Osteocyte (in vitro differentiated cells): ENCODE results near the gene SLC4A8. TPM values are rescaled to one million over a fixed set of nuclear protein-coding genes. Genes with fewer than 3 reads are reported as not detected.
A peak's percentile ranks its signal among the peaks of the same experiment; 100 is the strongest.

ENCODE experiments used
- DNase-seq: peaks from one replicate; pipeline ENCODE4 v3.0.0; 2021; ENCODE audit warnings: mixed read lengths; ENCODE audit not compliant: unreplicated experiment; ENCODE audit errors: extremely low spot score
- H3K27ac Mint-ChIP-seq: one replicate; pipeline ENCODE4 v1.8.0; 2021; ENCODE audit warnings: mild to moderate bottlenecking, mixed read lengths; ENCODE audit not compliant: unreplicated experiment
- H3K27me3 Mint-ChIP-seq: one replicate; pipeline ENCODE4 v1.8.0; 2021; ENCODE audit warnings: mixed read lengths; ENCODE audit not compliant: unreplicated experiment
- H3K36me3 Mint-ChIP-seq: one replicate; pipeline ENCODE4 v1.8.0; 2021; ENCODE audit warnings: mixed read lengths; ENCODE audit not compliant: unreplicated experiment
- H3K4me1 Mint-ChIP-seq: one replicate; pipeline ENCODE4 v1.8.0; 2021; ENCODE audit warnings: mixed read lengths; ENCODE audit not compliant: unreplicated experiment
- H3K4me3 Mint-ChIP-seq: one replicate; pipeline ENCODE4 v1.8.0; 2021; ENCODE audit warnings: mild to moderate bottlenecking, moderate library complexity, mixed read lengths; ENCODE audit not compliant: unreplicated experiment
- H3K9me3 Mint-ChIP-seq: one replicate; pipeline ENCODE4 v1.8.0; 2021; ENCODE audit warnings: mixed read lengths; ENCODE audit not compliant: unreplicated experiment
- long read RNA-seq: library from polyadenylated mRNA; unstranded; transcript quantifications from one replicate; pipeline ENCODE4 v2.0.0, GENCODE V29; 2021
- total RNA-seq: library from RNA; stranded (reverse); gene quantifications from 2 replicates; pipeline ENCODE4 v1.2.1, GENCODE V29; 2021
- TF ChIP-seq, protein P1 (sequence below): fragments of 200-600 bp; sonication (generic); IDR thresholded peaks from 2 replicates; pipeline ENCODE4 v1.5.0; 2021; ENCODE audit warnings: antibody characterized with exemption, mild to moderate bottlenecking, moderate library complexity

The SLC4A8 gene
- total RNA-seq, result 3.6 and 4.2 TPM in 2 replicates
- long read RNA-seq, partial matches to known transcripts, result 2 of 3 reads
- long read RNA-seq, other reads (novel, unspliced or antisense), result 1 of 3 reads

DNA sequence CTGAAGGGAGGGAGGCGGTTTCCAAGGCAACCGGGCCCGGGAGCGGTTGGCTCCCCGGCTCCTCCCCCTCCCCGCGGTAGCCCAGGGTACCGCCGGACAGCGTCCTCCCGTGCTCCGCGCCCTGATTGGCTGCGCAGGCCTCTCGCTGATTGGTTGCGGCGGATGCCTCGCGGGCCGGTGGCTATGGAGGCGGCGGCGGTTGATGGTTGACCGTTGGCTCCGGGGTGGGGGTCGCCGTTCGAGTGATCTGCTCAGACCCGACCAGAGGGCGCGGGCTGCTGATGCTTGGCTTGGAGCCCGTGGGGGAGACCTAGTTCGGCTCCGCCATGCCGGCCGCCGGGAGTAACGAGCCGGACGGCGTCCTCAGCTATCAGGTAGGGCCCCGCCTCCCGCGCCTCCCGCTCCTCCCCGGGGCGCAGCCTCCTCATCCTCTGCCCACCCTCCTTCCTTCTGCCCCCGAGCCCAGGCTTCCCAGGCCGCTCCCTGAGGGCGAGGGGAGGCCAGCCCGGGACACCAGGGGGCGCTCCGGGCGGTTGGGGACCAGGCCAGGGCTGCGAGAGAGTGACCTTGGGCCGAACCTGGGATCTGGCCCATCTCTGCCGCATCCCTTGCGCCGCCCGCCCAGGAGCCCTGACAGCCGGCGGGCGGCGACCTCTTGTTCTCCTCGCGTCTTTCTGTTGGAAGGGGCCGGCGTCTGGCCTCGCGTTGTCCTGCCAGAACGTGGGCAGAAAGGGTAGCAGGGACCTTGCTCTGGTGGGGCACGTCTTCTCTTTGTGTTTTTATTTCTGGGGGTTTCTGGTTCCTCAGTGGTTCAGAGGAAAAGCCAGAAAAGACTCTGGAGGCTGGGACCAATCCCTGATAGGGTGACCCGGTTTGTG, at the start of gene SLC4A8:
Gene SLC4A8 (plus strand): TSS at position 170 of the 878 bp plus-strand sequence. CDS start 157 bp downstream, at position 327.
- Mint-ChIP-seq H3K36me3 (no peaks in the 10 kb centered on the region), H3K9me3 (no peaks in the 10 kb centered on the region), H3K4me1 (peaks cover 7% of the 10 kb centered on the region), H3K4me3 (peak within 1 kb of the TSS; percentile 74), H3K27me3 (peaks cover 3% of the 10 kb centered on the region), H3K27ac (peak within 1 kb of the TSS; percentile 65)
- TF ChIP-seq, protein P1, sequence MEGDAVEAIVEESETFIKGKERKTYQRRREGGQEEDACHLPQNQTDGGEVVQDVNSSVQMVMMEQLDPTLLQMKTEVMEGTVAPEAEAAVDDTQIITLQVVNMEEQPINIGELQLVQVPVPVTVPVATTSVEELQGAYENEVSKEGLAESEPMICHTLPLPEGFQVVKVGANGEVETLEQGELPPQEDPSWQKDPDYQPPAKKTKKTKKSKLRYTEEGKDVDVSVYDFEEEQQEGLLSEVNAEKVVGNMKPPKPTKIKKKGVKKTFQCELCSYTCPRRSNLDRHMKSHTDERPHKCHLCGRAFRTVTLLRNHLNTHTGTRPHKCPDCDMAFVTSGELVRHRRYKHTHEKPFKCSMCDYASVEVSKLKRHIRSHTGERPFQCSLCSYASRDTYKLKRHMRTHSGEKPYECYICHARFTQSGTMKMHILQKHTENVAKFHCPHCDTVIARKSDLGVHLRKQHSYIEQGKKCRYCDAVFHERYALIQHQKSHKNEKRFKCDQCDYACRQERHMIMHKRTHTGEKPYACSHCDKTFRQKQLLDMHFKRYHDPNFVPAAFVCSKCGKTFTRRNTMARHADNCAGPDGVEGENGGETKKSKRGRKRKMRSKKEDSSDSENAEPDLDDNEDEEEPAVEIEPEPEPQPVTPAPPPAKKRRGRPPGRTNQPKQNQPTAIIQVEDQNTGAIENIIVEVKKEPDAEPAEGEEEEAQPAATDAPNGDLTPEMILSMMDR, result peak; percentile 98
- DNase-seq, result peak; percentile 96

DNA sequence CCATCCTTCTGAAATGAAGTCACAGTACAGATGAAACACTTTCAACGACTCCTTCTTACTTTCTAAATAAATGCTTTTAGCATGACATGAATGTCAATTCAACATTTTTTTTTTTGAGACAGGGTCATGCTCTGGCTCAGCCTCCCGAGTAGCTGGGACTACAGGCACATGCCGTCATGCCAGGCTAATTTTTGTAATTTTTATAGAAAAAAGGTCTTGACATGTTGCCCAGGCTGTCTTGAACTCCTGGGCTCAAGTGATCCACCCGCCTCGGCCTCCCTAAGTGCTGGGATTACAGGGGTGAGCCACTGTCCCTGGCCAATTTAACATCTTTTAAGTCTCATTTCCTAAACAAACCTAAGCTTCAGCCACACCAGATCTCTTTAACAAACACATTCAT, 49.8 kb upstream of the SLC4A8 start:
- no peak for DNase-seq
- H3K9me3 Mint-ChIP-seq, result no peaks in the 10 kb centered on the region
- H3K4me3 Mint-ChIP-seq, result no peak overlapping the region
- TF ChIP-seq, protein P1, result no peak
- H3K36me3 Mint-ChIP-seq, result no peaks in the 10 kb centered on the region
- H3K27ac Mint-ChIP-seq, result no peak overlapping the region
- no peaks in the 10 kb centered on the region for H3K27me3 Mint-ChIP-seq
- H3K4me1 Mint-ChIP-seq, result peaks cover 38% of the 10 kb centered on the region

GRCh38 chr12:51377099-51377984, 47.3 kb upstream of the SLC4A8 start:
- TF ChIP-seq, protein P1, result no peak
- H3K27ac Mint-ChIP-seq, result no peak overlapping the region
- no peaks in the 10 kb centered on the region for H3K36me3 Mint-ChIP-seq
- peaks cover 32% of the 10 kb centered on the region for H3K4me1 Mint-ChIP-seq
- no peak overlapping the region for H3K4me3 Mint-ChIP-seq
- no peaks in the 10 kb centered on the region for H3K9me3 Mint-ChIP-seq
- DNase-seq, result no peak
- no peaks in the 10 kb centered on the region for H3K27me3 Mint-ChIP-seq

DNA sequence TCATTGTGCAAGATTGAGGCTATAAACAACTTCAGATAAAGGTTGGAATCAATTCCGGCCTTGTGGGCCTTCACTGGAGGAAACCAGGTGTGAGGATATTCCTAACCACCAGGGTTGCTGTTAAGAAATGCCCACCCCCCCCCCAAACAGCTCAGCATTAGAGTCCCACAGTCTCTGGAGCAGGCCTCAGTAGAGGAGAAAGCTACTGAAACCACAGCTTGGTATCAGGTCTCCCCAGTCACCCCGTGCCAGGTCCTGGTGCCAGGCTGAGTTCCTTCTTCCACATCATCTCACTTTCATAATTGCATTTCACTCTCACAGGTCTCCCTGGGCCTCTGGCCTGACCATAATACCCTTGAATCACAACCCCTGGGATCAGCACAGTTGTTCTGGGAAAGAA, 45.9 kb upstream of the SLC4A8 start:
- H3K27me3 Mint-ChIP-seq, result no peaks in the 10 kb centered on the region
- no peak overlapping the region for H3K27ac Mint-ChIP-seq
- H3K4me3 Mint-ChIP-seq, result no peak overlapping the region
- H3K36me3 Mint-ChIP-seq, result no peaks in the 10 kb centered on the region
- no peak for DNase-seq
- no peaks in the 10 kb centered on the region for H3K9me3 Mint-ChIP-seq
- H3K4me1 Mint-ChIP-seq, result peaks cover 27% of the 10 kb centered on the region
- TF ChIP-seq, protein P1, result no peak
